ENCODE results near the gene TRIP6.

DNA sequence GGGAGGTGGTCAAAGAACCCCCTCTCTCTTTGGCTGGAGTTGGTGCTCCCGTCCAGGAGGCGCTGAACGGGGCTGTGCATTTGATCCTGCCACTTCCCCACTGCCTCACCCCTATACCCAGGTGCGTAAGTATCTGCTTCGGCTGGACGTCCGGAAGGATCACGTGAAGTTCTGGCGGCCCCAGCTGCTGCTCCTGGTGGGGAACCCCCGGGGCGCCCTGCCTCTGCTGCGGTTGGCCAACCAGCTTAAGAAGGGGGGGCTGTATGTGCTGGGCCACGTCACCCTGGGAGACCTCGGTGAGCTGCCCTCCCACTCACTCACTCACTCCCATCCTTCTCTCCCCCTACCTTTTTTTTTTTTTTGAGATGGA lies 5.6 kb upstream of the TRIP6 start:
- TF ChIP-seq ELF4 (CRISPR knock-in tag; IDR thresholded peaks at IDR 0.05; ENCODE audit: low read depth) (no peak), ETV6 (CRISPR knock-in tag; IDR thresholded peaks at IDR 0.05) (no peak)
- TF ChIP-seq, protein P1, sequence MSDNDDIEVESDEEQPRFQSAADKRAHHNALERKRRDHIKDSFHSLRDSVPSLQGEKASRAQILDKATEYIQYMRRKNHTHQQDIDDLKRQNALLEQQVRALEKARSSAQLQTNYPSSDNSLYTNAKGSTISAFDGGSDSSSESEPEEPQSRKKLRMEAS (CRISPR knock-in tag; IDR thresholded peaks at IDR 0.05), result no peak
